Glomerular endothelial cell (primary cell): ENCODE measurements around the gene ZNF837. TPM values are rescaled to one million over a fixed set of nuclear protein-coding genes. Genes with fewer than 3 reads are reported as not detected.

Experiments used
- DNase-seq: peaks from one replicate; pipeline ENCODE4 v3.0.0-alpha.2; 2011; ENCODE audit warnings: low read depth, low spot score; ENCODE audit errors: extremely low read depth
- total RNA-seq: library from RNA; depleted of rRNA; stranded (reverse); fragments of >200 nt; gene quantifications from 2 replicates; pipeline ENCODE4 v1.2.3, GENCODE V29; 2015

Gene ZNF837
- total RNA-seq, 1 donor from 2014 or later, result 5.3 TPM

GRCh38 chr19:58326501-58326913 lies 54.3 kb downstream of the ZNF837 start:
- no peak for DNase-seq

GRCh38 chr19:58325311-58326022 lies 55.4 kb downstream of the ZNF837 start:
- DNase-seq, result no peak

- no peak for DNase-seq
Measured at GRCh38 chr19:58319241-58319640, 61.6 kb downstream of the ZNF837 start.

GRCh38 chr19:58318297-58318696 lies 62.5 kb downstream of the ZNF837 start:
- DNase-seq, result no peak

Other genes with a start within 250 kb of the ZNF837 start
- gene ZNF329, start 230.2 kb downstream of the ZNF837 start, total RNA-seq, result 8.5 and 11.7 TPM in 2 replicates
- gene ZNF274, start 198.0 kb downstream of the ZNF837 start, total RNA-seq, result 20.6 and 33.3 TPM in 2 replicates
- gene ZNF544, start 152.1 kb downstream of the ZNF837 start, total RNA-seq, result 32.5 and 46.6 TPM in 2 replicates
- gene ZNF8, start 102.1 kb downstream of the ZNF837 start, total RNA-seq, result 7.3 and 8.6 TPM in 2 replicates
- gene ERVK3-1, start 75.7 kb downstream of the ZNF837 start, total RNA-seq, result 15.6 and 34.3 TPM in 2 replicates
- gene ZSCAN22, start 54.0 kb downstream of the ZNF837 start, total RNA-seq, result 1.8 and 3.5 TPM in 2 replicates
- 11.8 and 40.5 TPM in 2 replicates for gene A1BG, start 27.5 kb downstream of the ZNF837 start, total RNA-seq
- gene ZNF497, start 18.3 kb downstream of the ZNF837 start, total RNA-seq, result 0.58 and 1.2 TPM in 2 replicates
- 1,315 and 2,062 TPM in 2 replicates for gene RPS5, start 6.2 kb upstream of the ZNF837 start, total RNA-seq
- gene RNF225, start 14.6 kb upstream of the ZNF837 start, total RNA-seq, result 0.68 TPM in 1 of 2 replicates, not detected in the other
- gene ZNF584, start 27.6 kb upstream of the ZNF837 start, total RNA-seq, result 5.7 and 8.4 TPM in 2 replicates
- gene ZNF132, start 59.1 kb upstream of the ZNF837 start, total RNA-seq, result 3.3 and 4.4 TPM in 2 replicates
- gene ZNF324B, start 70.6 kb upstream of the ZNF837 start, total RNA-seq, result 5.3 and 6.3 TPM in 2 replicates
- 14.3 and 19.5 TPM in 2 replicates for gene ZNF324, start 86.0 kb upstream of the ZNF837 start, total RNA-seq
- gene ZNF446, start 95.3 kb upstream of the ZNF837 start, total RNA-seq, result 10.9 and 11.5 TPM in 2 replicates
- gene SLC27A5, start 131.0 kb upstream of the ZNF837 start, total RNA-seq, result 6.4 and 8.7 TPM in 2 replicates
- gene ZBTB45, start 138.8 kb upstream of the ZNF837 start, total RNA-seq, result 15.4 and 16.7 TPM in 2 replicates
- 252 and 298 TPM in 2 replicates for gene TRIM28, start 163.0 kb upstream of the ZNF837 start, total RNA-seq
- 104 and 137 TPM in 2 replicates for gene CHMP2A, start 174.1 kb upstream of the ZNF837 start, total RNA-seq
- gene UBE2M, start 177.6 kb upstream of the ZNF837 start, total RNA-seq, result 34.7 and 60.8 TPM in 2 replicates
- 18.6 and 23.1 TPM in 2 replicates for gene MZF1, start 192.3 kb upstream of the ZNF837 start, total RNA-seq